ENCODE results near the gene TBC1D5. TPM values are rescaled to one million over a fixed set of nuclear protein-coding genes. Genes with fewer than 3 reads are reported as not detected.
"Not testable (repeated sequence)": the region's sequence is repeated elsewhere in the genome, so short reads cannot be mapped to it uniquely, and the experiment has no call there.

Gene TBC1D5
- 10 to 100 TPM; 40.9 to 41.0 TPM for total RNA-seq

GRCh38 chr3:17742102-17742879 lies at the start of gene TBC1D5:
Gene TBC1D5, minus strand, starts transcription at chr3:17742631. Its CDS starts 234,061 bp downstream, at chr3:17508570.
- POLR2A ChIA-PET = interaction anchor here (0.8 to 1.3 kb wide), 2 partner anchors 32 to 269 kb away, joined by 3 to 9 read pairs; no protein-coding TSS in a partner anchor
- CTCF ChIA-PET = interaction anchor here (0.5 to 1.0 kb wide), 5 partner anchors 32 to 556 kb away, joined by 3 to 5 read pairs (median 3); no protein-coding TSS in a partner anchor

- CTCF ChIA-PET = no interaction called here
- POLR2A ChIA-PET = no interaction called here
Observed at GRCh38 chr3:17783426-17783825, 41.0 kb upstream of the TBC1D5 start.

GRCh38 chr3:17782751-17783150 lies 40.3 kb upstream of the TBC1D5 start:
- POLR2A ChIA-PET = no interaction called here
- CTCF ChIA-PET = interaction anchor here (1.2 kb wide), 1 partner anchor 58 kb away, joined by 3 read pairs; no protein-coding TSS in a partner anchor

GRCh38 chr3:17780369-17780768 lies 37.9 kb upstream of the TBC1D5 start:
- POLR2A ChIA-PET, CTCF ChIA-PET: not testable (repeated sequence)

- CTCF ChIA-PET, POLR2A ChIA-PET: not testable (repeated sequence)
Observed at GRCh38 chr3:17779304-17780250, 37.1 kb upstream of the TBC1D5 start.

- POLR2A ChIA-PET, CTCF ChIA-PET: not testable (repeated sequence)
Observed at GRCh38 chr3:17777326-17777725, 34.9 kb upstream of the TBC1D5 start.

GRCh38 chr3:17775073-17775472 lies 32.6 kb upstream of the TBC1D5 start:
- POLR2A ChIA-PET = interaction anchor here (1.9 kb wide), 1 partner anchor 32 kb away, joined by 9 read pairs; the partner anchor contains the start of gene TBC1D5

GRCh38 chr3:17774180-17774910 lies 31.9 kb upstream of the TBC1D5 start:
- CTCF ChIA-PET = interaction anchor here (0.9 kb wide), 1 partner anchor 32 kb away, joined by 4 read pairs; the partner anchor contains the start of gene TBC1D5
- POLR2A ChIA-PET = interaction anchor here (1.9 kb wide), 1 partner anchor 32 kb away, joined by 9 read pairs; the partner anchor contains the start of gene TBC1D5

More at GRCh38 chr3:17775073-17775472, 32.6 kb upstream of the TBC1D5 start:
- CTCF ChIA-PET = no interaction called here

- POLR2A ChIA-PET = no interaction called here
- CTCF ChIA-PET = interaction anchor here (0.5 kb wide), 1 partner anchor 243 kb away, joined by 4 read pairs; no protein-coding TSS in a partner anchor
Observed at GRCh38 chr3:17772556-17772955, 30.1 kb upstream of the TBC1D5 start.

- CTCF ChIA-PET = no interaction called here
- POLR2A ChIA-PET = interaction anchor here (0.6 kb wide), 1 partner anchor 653 kb away, joined by 4 read pairs; no protein-coding TSS in a partner anchor
Observed at GRCh38 chr3:17771177-17772017, 29.0 kb upstream of the TBC1D5 start.

GRCh38 chr3:17770682-17771081 lies 28.3 kb upstream of the TBC1D5 start:
- CTCF ChIA-PET = no interaction called here
- POLR2A ChIA-PET = no interaction called here

- ChIA-PET CTCF (no interaction called here), POLR2A (no interaction called here)
Observed at GRCh38 chr3:17765819-17766472, 23.5 kb upstream of the TBC1D5 start.

- CTCF ChIA-PET = no interaction called here
- POLR2A ChIA-PET = no interaction called here
Observed at GRCh38 chr3:17761563-17761962, 19.1 kb upstream of the TBC1D5 start.

- ChIA-PET CTCF (no interaction called here), POLR2A (no interaction called here)
Observed at GRCh38 chr3:17759901-17760300, 17.5 kb upstream of the TBC1D5 start.

- POLR2A ChIA-PET = no interaction called here
- CTCF ChIA-PET = no interaction called here
Observed at GRCh38 chr3:17755836-17756235, 13.4 kb upstream of the TBC1D5 start.

GRCh38 chr3:17753632-17753992 lies 11.2 kb upstream of the TBC1D5 start:
- ChIA-PET CTCF (no interaction called here), POLR2A (no interaction called here)

- ChIA-PET CTCF (no interaction called here), POLR2A (no interaction called here)
Observed at GRCh38 chr3:17752876-17753631, 10.6 kb upstream of the TBC1D5 start.

- ChIA-PET CTCF (no interaction called here), POLR2A (interaction anchor here (0.6 kb wide), 1 partner anchor 253 kb away, joined by 4 read pairs; no protein-coding TSS in a partner anchor)
Observed at GRCh38 chr3:17752436-17752835, 10.0 kb upstream of the TBC1D5 start.

Measured in activated CD8-positive, alpha-beta memory T cell treated with anti-CD3 and anti-CD28 coated beads for 36 hours (primary cell).